Stimulated activated CD8-positive, alpha-beta memory T cell treated with anti-CD3 and anti-CD28 coated beads, Interleukin-15, amount 100 ng/mL, for 1 hour (primary cell): ENCODE data around the gene LPAR3.

ENCODE experiments used
- DNase-seq: peaks from one replicate; pipeline ENCODE4 v3.0.0-alpha.2; 2020; ENCODE audit warnings: low read depth

The LPAR3 gene

DNA sequence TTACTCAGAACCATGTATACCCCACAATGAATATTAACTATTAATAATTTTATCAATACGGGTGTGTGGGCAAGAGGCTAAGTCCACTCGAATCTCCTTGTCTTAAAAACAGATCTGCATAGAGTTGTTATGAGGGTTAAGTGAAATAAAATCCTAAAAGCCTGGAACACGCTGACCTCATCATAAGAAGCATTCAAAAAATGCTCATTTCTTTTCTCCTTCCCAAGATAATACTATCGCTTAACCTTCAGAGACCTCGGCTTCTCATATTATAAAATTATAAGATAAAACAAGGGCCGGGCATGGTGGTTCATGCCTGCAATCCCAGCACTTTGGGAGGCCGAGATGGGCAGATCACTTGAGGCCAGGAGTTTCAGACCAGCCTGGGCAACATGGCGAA, 35.1 kb downstream of the LPAR3 start:
- DNase-seq, result no peak

DNA sequence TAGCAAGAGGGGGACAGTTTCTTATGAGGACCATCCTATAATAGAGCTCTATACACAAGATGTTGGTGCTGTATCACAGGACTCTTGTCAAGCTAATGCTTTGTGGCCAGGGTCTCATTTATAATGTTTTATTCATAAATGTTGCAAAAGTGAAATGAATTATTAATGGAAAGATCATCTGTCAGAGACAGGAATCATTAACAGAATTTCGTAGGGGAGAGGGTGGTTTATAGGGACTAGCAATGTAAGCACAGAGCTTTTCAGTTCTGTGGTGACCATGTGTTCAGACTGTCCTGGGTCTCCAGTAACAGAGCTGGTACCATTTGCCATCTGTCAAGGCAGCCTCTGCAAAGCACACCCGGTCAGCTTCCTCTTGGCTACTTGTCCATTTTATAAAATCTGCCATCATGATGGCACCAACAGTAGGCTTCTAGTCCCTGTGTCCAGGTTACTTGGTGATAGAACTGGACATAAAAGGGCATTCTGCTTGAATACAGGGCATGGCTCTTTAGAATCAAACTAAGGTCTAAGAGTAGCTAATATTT, 36.2 kb downstream of the LPAR3 start:
- no peak for DNase-seq

DNA sequence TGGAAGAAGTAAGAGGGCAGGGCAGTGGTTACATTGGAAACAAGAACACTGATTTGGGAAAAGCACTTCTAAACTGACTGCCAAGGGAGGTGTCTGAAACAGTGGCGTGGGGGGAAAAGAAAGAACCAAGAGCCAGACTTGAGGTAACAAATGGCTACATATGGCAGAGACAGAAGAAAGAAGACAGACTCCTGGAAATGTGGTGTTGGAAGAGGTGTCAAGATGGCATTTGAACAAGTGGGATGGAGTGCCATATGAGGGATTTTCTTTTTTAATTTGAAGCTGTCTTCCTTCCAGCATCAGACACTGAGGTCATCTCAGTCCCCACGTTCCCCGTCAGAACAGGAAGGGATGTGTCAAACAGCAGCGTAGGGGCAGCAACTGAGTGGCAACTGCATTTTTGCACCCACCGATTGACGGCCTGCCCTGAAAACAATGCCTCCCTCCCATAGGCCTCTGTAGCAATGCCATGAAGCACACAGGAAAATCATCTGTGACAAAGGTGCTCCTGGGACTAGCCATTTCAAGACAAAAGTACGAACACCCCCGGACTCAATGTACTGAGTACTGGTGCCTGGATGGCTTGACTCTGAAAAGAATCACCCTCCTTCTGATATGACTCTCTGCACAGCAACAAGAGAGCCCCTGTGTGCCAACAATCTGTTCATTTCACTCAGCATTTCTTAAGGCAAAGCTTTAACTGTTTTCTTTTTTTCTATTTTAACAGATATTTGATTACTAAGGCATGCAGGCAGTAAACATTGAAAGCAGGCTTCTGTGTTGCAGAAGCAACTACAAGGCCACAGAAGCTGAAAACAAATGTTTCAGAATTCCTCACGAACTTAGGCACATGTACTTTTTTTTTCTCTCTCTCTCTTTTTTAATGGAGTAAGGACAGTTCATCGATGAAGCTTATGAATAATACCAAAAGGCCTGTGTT, 37.0 kb downstream of the LPAR3 start:
- DNase-seq, result no peak

DNA sequence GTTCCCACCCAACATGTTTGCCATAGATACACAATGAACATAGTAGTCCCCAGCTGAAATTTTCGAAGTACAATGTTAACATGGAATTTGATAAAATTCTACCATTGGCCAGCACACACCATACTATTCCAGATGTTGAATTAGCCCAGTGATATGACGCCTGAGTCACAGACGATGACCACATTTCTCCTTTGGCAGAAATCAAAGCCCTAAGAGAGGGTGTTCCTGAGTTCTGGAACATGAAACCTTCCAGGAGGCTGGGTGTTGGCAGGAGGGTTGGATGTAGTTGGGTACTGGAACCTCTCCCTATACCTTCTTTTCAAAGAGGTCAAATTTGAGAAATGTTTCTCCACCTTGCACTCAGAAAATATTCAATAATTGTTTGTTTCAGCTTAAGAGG, 37.8 kb downstream of the LPAR3 start:
- no peak for DNase-seq

DNA sequence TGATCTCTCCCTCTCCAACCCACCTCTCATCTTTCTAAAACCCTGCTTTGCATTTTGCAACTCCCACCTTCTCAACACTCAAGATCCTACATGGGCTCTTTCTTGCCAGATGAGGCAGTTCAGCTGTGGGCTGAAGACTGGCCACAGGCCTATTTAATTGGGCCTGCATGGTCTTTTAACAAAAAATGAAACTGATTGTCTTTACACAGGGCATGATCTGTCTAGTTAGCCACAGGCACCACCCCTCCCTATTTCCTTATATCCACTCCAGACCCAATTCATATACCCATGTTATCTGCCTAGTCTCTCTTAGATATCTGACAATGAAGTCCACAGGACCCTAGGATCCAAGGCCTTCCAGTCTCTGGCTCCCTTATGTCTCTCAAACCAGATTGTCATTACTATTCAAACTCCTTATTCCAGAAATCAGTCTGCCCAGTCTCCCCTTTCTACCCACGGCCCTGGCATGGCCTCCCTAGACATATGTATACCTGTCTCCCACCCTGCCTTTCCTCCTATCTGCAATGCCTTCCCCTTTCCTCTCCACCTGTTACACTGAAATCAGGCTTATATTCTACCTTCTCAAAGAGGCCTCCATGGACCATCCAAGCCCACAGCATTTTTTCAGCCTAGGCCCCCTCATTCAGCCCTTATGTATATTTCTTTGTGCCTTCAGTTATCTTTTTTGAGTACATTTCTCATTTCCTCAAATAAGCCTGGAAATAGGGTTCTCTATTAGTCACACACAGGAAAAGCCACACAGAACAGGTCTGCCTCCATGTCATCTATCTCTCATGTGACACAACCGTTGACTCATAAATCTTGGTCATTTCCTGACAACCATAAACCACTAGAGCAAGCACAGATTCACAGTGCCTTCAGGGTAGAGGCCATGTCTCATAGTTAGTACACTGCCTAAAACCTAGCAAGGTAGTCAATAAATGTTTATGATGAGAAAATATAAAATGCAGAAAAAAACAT, 39.0 kb downstream of the LPAR3 start:
- DNase-seq, result no peak

DNA sequence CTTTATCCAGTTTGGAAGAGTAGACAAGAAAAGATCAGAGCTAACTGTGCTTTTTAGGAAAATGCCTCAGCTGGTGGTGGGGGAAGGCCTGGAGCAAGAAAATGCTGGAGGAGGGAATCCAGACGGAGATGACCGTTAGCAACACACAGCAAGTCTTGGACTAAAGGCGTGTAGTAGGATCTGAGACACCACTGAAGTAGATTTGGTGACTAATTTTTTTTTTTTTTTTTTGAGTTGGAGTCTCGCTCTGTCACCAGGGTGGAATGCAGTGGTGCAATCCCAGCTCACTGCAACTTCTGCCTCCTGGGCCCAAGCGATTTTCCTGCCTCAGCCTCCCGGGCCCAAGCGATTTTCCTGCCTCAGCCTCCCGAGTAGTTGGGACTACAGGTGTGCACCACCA, 41.2 kb downstream of the LPAR3 start:
- DNase-seq, result no peak

DNA sequence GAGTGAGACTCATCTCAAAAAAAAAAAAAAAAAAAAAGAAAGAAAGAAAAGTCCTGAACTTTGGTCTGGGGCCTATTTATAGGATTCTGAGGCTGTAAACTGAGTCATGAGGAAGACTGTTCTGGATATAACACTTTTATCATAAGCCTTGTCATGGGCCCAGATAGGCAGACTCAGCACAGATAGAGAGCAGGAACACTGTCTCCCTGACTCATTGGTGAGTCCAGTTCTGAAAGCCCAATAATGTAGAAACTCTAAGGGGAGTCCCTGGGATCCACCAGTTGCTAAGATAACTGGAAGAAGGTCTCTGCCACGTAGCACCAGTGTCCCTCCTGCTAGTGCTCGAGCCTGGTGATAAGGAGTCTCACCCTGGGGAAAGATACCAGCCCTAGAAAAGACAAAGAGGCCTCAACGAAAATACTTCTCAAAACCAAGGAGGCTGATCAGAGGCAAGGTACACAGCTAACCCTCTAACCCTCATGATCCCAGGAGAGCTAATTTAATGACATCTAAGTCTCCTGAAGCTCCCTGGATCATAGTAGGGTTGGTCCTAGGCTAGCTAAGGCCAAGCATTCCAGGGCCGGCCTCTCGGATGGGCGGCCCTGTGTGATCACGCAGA, 43.5 kb downstream of the LPAR3 start:
- no peak for DNase-seq

DNA sequence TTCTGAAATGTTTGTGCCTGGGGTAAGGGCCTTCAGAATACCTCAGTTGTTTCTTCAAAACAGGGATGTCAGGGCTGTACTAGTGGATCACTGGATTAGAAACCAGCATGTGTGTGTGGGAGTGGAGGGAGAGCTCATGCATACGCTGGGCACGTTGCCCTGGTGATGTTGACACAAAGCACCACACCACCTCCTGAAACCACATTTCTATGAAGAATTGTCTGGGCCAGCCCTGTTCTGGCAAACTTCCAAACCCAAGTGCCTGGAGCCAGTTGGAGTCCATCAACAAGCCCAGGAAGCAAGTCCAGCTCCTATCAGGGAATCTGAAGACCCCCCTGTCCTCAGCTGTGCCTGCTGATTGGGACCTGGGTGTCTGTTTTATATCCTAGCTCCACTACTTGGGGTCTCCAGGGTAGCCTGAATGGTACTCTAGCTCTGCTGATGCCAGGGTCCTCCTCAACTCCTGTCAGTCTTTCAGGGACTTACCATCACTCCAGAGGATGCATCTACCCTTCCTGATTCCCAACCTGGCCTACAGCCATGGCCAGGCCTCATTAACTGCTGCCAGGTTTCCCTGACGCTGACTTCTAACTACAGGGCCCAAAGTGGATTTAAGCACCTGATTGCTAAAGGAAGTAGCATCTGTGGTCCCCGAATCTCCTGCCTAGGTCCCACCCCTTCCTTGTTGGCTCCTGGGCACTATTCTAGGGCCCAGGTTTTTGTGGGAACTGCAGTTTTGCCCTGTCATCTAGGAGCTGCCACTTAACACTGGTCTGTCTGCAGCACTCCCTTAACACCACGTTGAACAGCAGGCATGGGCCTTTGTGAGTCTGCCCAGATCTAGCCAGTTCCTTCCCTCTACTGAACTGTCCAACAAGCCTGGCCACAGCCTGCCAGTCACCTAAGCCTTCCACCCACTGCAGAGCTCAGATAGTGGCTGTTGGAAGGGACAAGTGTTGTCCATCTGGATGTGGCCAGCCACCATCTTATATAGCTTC, 45.5 kb downstream of the LPAR3 start:
- DNase-seq, result no peak

DNA sequence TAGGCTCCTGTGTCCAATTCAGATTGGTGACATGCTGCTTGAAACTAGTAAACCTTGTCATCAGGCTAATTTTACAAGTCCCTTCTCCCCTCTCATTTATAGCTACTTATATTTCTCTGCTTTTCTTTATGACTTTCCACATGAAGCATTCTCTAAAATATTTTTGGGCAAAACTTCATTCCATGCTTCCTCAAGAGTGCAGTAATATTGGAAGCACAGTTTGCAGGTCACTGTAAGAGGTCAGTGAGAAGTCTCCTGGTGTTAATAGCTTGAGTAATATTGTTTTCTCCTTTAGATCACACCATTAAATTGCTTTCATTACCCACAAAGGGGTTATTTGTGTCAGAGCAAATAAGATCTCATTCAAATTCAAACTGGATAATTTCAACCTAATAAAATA, 46.6 kb downstream of the LPAR3 start:
- no peak for DNase-seq

DNA sequence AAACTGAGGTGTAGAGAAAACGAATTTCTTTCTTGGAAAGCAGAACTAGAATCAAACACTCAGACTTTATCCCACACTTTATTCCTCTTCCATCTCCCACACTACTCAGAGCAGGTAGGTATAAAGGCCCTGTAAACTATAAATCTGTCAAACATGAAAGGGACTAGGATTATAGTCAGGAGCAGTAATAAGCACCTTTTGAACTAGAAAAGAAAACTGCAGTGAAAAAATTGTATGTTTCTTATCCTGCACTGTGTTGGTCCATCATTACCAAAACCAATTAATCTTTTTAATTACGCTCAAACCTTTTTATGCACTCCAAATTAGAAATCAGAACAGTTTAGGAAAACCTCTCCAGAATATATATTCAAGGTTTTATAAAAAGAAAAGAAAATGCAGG, 47.6 kb downstream of the LPAR3 start:
- no peak for DNase-seq

DNA sequence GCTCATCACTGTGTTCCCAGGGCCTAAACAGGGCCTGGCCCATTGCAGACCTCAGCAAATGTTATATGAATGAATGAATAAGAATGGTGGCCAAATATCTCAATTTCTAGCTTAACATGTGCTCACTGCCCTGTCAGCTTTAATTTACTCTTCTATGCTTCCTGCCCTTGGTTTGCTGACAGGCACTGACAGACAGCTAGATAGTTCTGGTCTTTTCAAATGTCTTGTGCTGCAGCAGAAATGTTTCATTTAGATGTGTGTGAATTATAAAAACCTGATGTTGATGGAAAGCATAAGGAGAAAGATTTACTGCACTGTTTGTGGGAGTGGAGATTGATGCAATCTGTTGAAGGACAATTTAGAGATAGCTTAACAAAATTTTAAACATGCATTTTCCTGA, 48.9 kb downstream of the LPAR3 start:
- no peak for DNase-seq

DNA sequence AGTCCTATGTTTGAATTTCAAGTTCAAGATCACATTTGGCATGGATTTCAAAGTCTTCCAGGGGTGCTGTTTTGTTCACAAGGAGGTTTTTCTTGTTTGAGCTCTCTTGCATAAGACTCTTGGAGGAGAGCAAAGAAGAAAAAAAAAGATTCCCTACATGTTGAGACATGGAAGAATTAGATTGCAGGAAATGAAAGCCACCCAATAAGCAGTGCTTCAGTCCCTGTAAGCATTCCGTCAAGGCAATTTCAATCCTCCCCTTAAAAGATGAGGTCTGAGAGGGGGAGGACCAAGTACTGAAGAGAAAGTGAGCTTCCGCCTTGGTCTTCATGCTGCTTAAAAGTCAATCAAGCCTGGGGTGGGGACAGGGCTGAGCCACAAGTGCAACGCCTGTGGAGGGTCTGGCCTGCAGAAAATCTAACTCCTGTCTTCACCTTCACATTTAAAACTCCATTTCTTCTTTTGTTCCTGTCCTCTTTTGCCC, 50.2 kb downstream of the LPAR3 start:
- no peak for DNase-seq

DNA sequence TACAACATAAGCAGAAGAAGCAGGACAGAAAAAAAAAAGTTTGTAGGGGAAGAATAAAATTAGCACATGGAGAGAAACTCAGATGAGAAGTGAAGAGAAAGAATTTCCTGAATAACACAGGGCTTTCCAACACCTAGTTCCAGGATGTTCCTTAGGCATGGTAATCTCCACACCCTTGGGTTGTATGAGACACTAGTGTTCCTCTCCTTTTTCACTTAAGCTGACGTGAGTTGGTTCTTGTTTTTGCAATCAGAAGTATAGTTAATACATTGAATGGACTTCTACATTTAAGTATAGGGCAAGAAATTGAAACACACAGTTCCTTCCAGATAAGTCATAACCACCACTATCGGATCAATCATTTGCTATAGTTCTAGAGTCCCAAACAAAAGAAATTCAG, 51.0 kb downstream of the LPAR3 start:
- DNase-seq, result no peak

DNA sequence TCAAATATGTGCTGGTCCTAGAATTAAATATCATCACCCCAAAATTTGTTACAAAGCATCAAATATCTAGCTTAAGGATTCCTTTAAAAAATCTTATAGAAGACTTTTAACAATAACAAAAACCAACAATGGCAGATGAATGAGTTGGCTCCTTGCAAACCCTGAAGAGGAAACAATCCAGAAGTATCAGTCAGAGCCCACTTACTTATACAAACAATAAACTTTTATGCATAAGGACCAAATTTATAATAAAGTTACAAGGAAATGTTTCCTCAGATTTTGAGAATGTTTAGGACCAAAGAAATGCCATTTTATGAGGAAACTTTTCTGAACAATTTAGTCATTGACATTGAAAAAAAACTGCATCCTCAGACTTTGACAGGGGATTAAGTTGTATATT, 52.7 kb downstream of the LPAR3 start:
- DNase-seq, result no peak

DNA sequence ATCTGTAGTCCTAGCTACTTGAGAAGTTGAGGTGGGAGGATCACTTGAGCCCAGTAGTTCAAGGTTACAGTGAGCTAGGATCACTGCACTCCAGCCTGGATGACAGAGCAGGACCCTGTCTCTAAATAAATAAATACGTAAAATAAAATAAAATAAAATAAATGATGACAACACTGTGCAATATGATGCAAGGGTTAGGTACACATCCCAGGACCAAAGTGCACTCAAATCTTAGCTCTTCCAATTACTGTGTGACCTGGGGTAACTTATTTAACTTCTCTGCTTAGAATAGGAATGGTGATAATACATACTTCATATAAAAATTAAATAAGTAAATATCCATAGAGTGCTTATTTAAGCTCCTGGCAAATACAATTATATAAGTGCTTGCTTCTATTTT, 53.5 kb downstream of the LPAR3 start:
- no peak for DNase-seq

DNA sequence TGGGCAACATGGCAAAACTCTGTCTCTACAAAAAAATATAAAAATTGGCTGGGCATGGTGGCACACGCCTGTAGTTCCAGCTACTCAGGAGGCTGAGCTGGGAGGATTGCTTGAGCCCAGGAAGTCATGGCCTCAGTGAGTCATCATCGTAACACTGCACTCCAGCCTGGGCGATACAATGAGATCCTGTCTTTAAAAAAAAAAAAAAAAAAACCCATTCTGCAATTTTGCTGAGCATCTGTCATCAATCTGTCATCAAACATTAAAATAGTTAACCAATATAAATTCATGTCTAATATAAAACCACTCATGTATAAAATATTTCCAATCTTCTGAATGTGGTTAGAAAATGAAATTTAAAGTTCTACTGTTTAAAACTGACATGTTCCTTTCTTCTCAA, 56.9 kb downstream of the LPAR3 start:
- no peak for DNase-seq

DNA sequence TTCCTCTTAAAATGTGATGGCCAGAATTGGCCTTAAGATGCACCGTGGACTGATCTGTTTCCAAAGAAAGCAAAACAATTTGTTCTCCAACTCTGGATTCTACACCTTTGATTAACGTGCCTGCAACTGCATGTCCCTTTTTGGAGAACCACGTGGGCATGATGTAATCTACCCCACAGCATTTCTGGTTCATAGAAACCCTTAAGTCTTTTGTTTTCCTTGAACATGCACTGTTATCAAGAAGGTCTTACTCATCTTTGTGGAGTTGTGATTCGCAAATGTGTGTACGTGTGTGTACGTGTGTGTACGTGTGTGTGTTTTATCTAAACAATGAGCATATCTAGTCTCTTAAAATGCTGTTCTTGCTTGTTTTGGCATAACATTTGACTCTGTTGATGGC, 57.8 kb downstream of the LPAR3 start:
- DNase-seq, result no peak

DNA sequence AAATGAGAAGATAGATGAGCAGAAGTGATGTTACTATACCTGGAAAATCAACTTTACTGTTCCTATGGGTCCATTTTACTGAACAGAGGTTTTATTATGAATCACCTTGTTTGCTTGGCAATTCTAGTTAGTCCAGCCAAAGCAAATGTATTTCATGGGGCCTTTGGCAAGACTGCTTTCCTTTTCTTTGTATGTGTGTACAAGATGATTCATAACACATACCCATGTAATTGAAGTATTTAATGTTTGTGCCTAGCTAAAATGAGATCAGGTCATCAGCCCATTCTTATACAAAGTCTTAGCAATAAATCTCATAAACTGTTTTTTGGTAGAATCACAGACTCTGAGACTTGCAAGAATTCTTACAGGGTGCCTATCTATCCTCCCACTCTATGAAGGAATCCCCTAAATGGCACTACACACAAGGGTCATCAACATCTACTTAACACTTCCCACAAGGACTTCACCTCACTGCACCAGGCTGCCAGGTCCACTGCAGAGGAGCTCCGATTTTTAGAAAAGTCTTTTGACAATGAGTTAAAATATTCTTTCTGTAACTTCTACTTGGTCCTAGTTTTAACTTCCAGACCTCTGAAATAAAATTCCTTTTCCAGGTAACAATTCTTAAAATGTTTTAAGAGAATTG, 58.5 kb downstream of the LPAR3 start:
- no peak for DNase-seq

DNA sequence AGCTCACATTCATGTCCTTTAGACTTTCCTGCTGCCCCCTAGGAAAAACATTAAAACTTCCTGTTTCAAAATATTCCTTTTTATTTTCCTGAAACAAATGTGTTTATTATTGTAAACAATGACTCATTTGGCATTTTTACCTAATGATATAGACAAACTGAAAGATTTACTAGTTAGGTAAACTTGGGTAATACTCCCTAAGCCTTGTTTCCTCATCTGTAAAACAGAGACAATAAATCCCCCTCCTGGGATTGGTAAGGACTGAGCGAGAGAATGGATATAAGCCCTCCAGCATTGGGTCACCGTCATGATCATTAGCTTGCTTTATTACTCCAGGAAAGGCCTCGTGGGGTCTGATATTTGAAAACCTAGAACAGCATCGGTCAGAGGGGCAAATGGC, 59.8 kb downstream of the LPAR3 start:
- no peak for DNase-seq

DNA sequence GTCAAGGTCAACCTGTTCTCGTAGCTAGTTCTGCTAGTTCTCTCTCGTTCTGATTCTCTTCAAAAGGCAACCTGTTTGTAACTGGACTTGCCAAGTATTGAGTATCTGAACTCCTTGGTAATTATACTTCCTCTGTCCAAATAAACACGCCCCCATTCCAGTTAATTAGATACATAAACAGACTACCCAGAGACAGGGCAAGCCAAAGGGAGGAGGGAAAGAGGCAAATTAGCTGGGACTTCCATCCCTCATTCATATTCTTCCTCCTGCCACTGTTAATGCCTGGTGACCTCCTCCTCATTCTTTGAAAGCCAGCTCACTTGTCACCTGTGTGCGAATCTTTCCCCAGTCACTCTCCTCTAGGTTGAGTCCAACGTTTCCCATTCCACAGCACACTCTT, 62.9 kb downstream of the LPAR3 start:
- DNase-seq, result no peak
